ENCODE measurements around the gene MAP3K2.

- TF ChIP-seq POLR2A (IDR thresholded peaks at IDR 0.05; ENCODE audit: low read depth, low read length) (no peak), POLR2AphosphoS5 (IDR thresholded peaks at IDR 0.05; ENCODE audit: insufficient read depth, low read depth, low read length) (no peak), MYC (IDR thresholded peaks at IDR 0.05; ENCODE audit: low read depth, low read length) (no peak), GATA2 (IDR thresholded peaks at IDR 0.05; ENCODE audit: insufficient read depth, insufficient read length, low read depth, low read length) (no peak), FOS (IDR thresholded peaks at IDR 0.05; ENCODE audit: borderline replicate concordance, insufficient read depth, low read length) (no peak), JUN (IDR thresholded peaks at IDR 0.05; ENCODE audit: borderline replicate concordance, insufficient read depth, insufficient read length, low read depth) (no peak)
- TF ChIP-seq, protein P1, sequence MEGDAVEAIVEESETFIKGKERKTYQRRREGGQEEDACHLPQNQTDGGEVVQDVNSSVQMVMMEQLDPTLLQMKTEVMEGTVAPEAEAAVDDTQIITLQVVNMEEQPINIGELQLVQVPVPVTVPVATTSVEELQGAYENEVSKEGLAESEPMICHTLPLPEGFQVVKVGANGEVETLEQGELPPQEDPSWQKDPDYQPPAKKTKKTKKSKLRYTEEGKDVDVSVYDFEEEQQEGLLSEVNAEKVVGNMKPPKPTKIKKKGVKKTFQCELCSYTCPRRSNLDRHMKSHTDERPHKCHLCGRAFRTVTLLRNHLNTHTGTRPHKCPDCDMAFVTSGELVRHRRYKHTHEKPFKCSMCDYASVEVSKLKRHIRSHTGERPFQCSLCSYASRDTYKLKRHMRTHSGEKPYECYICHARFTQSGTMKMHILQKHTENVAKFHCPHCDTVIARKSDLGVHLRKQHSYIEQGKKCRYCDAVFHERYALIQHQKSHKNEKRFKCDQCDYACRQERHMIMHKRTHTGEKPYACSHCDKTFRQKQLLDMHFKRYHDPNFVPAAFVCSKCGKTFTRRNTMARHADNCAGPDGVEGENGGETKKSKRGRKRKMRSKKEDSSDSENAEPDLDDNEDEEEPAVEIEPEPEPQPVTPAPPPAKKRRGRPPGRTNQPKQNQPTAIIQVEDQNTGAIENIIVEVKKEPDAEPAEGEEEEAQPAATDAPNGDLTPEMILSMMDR (IDR thresholded peaks at IDR 0.05; ENCODE audit: extremely low read depth in 1 of 2, insufficient read depth in 1 of 2, low read depth in 1 of 2, low read length in 2 of 2) = no peak
Observed at GRCh38 chr2:127413200-127413599, 25.4 kb upstream of the MAP3K2 start.
